IPS DF 4.7 (cell line): Measurements from ENCODE around the gene G6PC1.
"Not testable (repeated sequence)": the region's sequence is repeated elsewhere in the genome, so short reads cannot be mapped to it uniquely, and the experiment has no call there.

ENCODE experiments used
- DNase-seq: peaks from one replicate; pipeline ENCODE4 v3.0.0-alpha.2; 2013; ENCODE audit warnings: low spot score; ENCODE audit errors: extremely low read depth

The G6PC1 gene

GRCh38 chr17:42873932-42874695, 26.5 kb upstream of the G6PC1 start:
- DNase-seq, result not testable (repeated sequence)

- no peak for DNase-seq
Measured at GRCh38 chr17:42877037-42877436, 23.6 kb upstream of the G6PC1 start.

GRCh38 chr17:42878123-42878880, 22.3 kb upstream of the G6PC1 start:
- DNase-seq, result peak; percentile 44

GRCh38 chr17:42878924-42879595, 21.5 kb upstream of the G6PC1 start:
- DNase-seq, result no peak

- no peak for DNase-seq
Measured at GRCh38 chr17:42879596-42879985, 21.0 kb upstream of the G6PC1 start.

GRCh38 chr17:42880776-42881310, 19.8 kb upstream of the G6PC1 start:
- no peak for DNase-seq

GRCh38 chr17:42881706-42882105, 18.9 kb upstream of the G6PC1 start:
- DNase-seq, result not testable (repeated sequence)

GRCh38 chr17:42882166-42882565, 18.4 kb upstream of the G6PC1 start:
- no peak for DNase-seq

- no peak for DNase-seq
Measured at GRCh38 chr17:42883802-42884558, 16.6 kb upstream of the G6PC1 start.

GRCh38 chr17:42885806-42886205, 14.8 kb upstream of the G6PC1 start:
- DNase-seq, result not testable (repeated sequence)

GRCh38 chr17:42886283-42887176, 14.1 kb upstream of the G6PC1 start:
- DNase-seq, result no peak

GRCh38 chr17:42889809-42890208, 10.8 kb upstream of the G6PC1 start:
- no peak for DNase-seq

GRCh38 chr17:42891539-42892152, 9.0 kb upstream of the G6PC1 start:
- DNase-seq, result no peak

- DNase-seq, result no peak
Measured at GRCh38 chr17:42893359-42893758, 7.2 kb upstream of the G6PC1 start.

- DNase-seq, result no peak
Measured at GRCh38 chr17:42894283-42895184, 6.1 kb upstream of the G6PC1 start.

GRCh38 chr17:42895185-42895555, 5.4 kb upstream of the G6PC1 start:
- no peak for DNase-seq

- no peak for DNase-seq
Measured at GRCh38 chr17:42898147-42898811, 2.3 kb upstream of the G6PC1 start.

GRCh38 chr17:42899981-42900380, 618 bp upstream of the G6PC1 start:
- not testable (repeated sequence) for DNase-seq
